Activated B cell treated with CpG ODN at 0.5 μM for 24 hours (primary cell): Measurements from ENCODE around the gene STXBP6. TPM values are rescaled to one million over a fixed set of nuclear protein-coding genes. Genes with fewer than 3 reads are reported as not detected.

ENCODE experiments used
- ATAC-seq: fragments of 200-7000 bp; cut with Tn5 transposase; one replicate; pipeline ENCODE4 v1.10.0; 2021; ENCODE audit warnings: low read depth, mild to moderate bottlenecking, moderate library complexity
- CTCF ChIA-PET: fragments of 350-600 bp; sonication (Branson Sonifier 250); formaldehyde crosslinking; loops from one replicate; lab custom pipeline; 2021; ENCODE audit warnings: antibody characterized with exemption; lab: Charles Lee
- POLR2A ChIA-PET: fragments of 350-600 bp; sonication (Branson Sonifier 250); formaldehyde crosslinking; loops from one replicate; lab custom pipeline; 2021; ENCODE audit warnings: antibody characterized with exemption; lab: Charles Lee
- DNase-seq: peaks from one replicate; pipeline ENCODE4 v3.0.0; 2022
- H3K27ac Mint-ChIP-seq: one replicate; pipeline ENCODE4 v1.8.0; 2020; ENCODE audit warnings: mixed read lengths
- H3K27me3 Mint-ChIP-seq: one replicate; pipeline ENCODE4 v1.8.0; 2021; ENCODE audit warnings: mixed read lengths
- H3K36me3 Mint-ChIP-seq: one replicate; pipeline ENCODE4 v1.8.0; 2021; ENCODE audit warnings: low read depth, mixed read lengths
- H3K4me1 Mint-ChIP-seq: one replicate; pipeline ENCODE4 v1.8.0; 2021; ENCODE audit warnings: mixed read lengths
- H3K4me3 Mint-ChIP-seq: one replicate; pipeline ENCODE4 v1.8.0; 2020; ENCODE audit warnings: mild to moderate bottlenecking, mixed read lengths
- H3K9me3 Mint-ChIP-seq: one replicate; pipeline ENCODE4 v1.8.0; 2020; ENCODE audit warnings: mixed read lengths
- intact Hi-C: fragments of 100-400 bp; cut with micrococcal nuclease; formaldehyde crosslinking; loops from one replicate; pipeline ENCODE4 v1.15.1; 2024
- total RNA-seq: library from RNA; stranded (reverse); gene quantifications from 2 replicates; pipeline ENCODE4 v1.2.3, GENCODE V29; 2022
- TF ChIP-seq, protein P1 (sequence below): fragments of 200-600 bp; IDR thresholded peaks from one replicate; pipeline ENCODE4 v1.8.0; 2022; ENCODE audit warnings: antibody characterized with exemption, mild to moderate bottlenecking

The STXBP6 gene
- total RNA-seq, 1 donor from 2014 or later = 0.22 TPM

- no peak for ATAC-seq
- H3K4me1 Mint-ChIP-seq = peaks cover 3% of the 10 kb centered on the region
- ChIA-PET CTCF (no interaction called here), POLR2A (no interaction called here)
- DNase-seq = no peak
- H3K36me3 Mint-ChIP-seq = no peaks in the 10 kb centered on the region
- H3K27ac Mint-ChIP-seq = no peak overlapping the region
- TF ChIP-seq, protein P1, sequence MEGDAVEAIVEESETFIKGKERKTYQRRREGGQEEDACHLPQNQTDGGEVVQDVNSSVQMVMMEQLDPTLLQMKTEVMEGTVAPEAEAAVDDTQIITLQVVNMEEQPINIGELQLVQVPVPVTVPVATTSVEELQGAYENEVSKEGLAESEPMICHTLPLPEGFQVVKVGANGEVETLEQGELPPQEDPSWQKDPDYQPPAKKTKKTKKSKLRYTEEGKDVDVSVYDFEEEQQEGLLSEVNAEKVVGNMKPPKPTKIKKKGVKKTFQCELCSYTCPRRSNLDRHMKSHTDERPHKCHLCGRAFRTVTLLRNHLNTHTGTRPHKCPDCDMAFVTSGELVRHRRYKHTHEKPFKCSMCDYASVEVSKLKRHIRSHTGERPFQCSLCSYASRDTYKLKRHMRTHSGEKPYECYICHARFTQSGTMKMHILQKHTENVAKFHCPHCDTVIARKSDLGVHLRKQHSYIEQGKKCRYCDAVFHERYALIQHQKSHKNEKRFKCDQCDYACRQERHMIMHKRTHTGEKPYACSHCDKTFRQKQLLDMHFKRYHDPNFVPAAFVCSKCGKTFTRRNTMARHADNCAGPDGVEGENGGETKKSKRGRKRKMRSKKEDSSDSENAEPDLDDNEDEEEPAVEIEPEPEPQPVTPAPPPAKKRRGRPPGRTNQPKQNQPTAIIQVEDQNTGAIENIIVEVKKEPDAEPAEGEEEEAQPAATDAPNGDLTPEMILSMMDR = no peak
- intact Hi-C loops = no loop called here
- H3K27me3 Mint-ChIP-seq = peaks cover 9% of the 10 kb centered on the region
- no peaks in the 10 kb centered on the region for H3K9me3 Mint-ChIP-seq
- H3K4me3 Mint-ChIP-seq = no peak overlapping the region
Observed at GRCh38 chr14:24859559-24859958, 190.4 kb downstream of the STXBP6 start.

- TF ChIP-seq, protein P1 = no peak
- DNase-seq (no peak), ATAC-seq (no peak)
- no peak overlapping the region for H3K4me3 Mint-ChIP-seq
- no peaks in the 10 kb centered on the region for H3K4me1 Mint-ChIP-seq
- ChIA-PET CTCF (no interaction called here), POLR2A (no interaction called here)
- intact Hi-C loops = no loop called here
- peaks cover 9% of the 10 kb centered on the region for H3K27me3 Mint-ChIP-seq
- H3K27ac Mint-ChIP-seq = no peak overlapping the region
- H3K9me3 Mint-ChIP-seq = no peaks in the 10 kb centered on the region
- H3K36me3 Mint-ChIP-seq = no peaks in the 10 kb centered on the region
Observed at GRCh38 chr14:24858684-24859083, 191.3 kb downstream of the STXBP6 start.

GRCh38 chr14:24858052-24858451 is 191.9 kb downstream of the STXBP6 start:
- ATAC-seq (no peak), DNase-seq (no peak)
- POLR2A ChIA-PET = no interaction called here
- Mint-ChIP-seq H3K27me3 (peaks cover 9% of the 10 kb centered on the region), H3K4me1 (no peaks in the 10 kb centered on the region), H3K27ac (no peak overlapping the region), H3K9me3 (no peaks in the 10 kb centered on the region), H3K36me3 (no peaks in the 10 kb centered on the region), H3K4me3 (no peak overlapping the region)
- CTCF ChIA-PET = no interaction called here
- TF ChIP-seq, protein P1 = no peak
- intact Hi-C loops = no loop called here

DNA sequence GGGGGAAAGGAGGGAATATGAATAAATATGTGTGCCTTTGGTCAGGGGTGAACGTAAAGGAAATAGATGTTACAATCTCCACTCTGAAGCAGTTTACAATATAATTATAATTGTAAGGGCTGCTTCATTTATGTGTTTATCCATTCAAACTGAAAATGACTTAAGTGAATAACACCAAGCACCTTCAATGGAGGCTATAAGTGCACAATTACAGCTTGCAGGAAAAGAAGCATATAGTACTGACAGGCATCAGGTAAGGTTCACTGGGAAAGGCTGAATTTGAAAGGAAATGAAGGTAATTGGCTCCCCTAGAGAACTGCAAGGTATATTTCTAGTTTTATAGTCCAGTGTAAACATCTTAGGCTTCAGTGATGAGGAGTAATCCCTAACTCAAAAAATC is 192.7 kb downstream of the STXBP6 start:
- Mint-ChIP-seq H3K9me3 (no peaks in the 10 kb centered on the region), H3K27me3 (peaks cover 9% of the 10 kb centered on the region), H3K4me3 (no peak overlapping the region), H3K4me1 (no peaks in the 10 kb centered on the region), H3K27ac (no peak overlapping the region), H3K36me3 (no peaks in the 10 kb centered on the region)
- ATAC-seq = no peak
- POLR2A ChIA-PET = no interaction called here
- intact Hi-C loops = no loop called here
- DNase-seq = no peak
- TF ChIP-seq, protein P1 = no peak
- CTCF ChIA-PET = no interaction called here

DNA sequence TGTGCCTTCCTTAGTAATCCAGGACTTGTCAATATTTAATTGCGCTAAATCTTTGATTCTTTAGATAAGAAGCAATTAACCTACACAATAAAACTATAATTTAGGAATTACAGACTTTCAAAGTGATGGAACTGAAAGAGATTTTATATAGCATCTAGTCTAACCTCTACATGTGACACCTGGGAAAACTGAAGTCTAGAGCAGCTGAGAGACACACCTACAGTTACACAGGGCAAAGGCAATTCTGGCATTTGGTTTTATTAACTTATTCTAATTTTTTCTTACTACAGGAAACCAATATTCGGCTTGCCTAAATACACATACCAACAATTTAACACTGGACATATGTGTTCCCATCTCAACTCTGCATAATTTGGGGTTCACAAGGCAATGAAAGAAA is 196.5 kb downstream of the STXBP6 start:
- ATAC-seq (no peak), DNase-seq (no peak)
- POLR2A ChIA-PET = no interaction called here
- CTCF ChIA-PET = no interaction called here
- TF ChIP-seq, protein P1 = no peak
- Mint-ChIP-seq H3K4me3 (no peak overlapping the region), H3K27ac (no peak overlapping the region), H3K27me3 (peaks cover 6% of the 10 kb centered on the region), H3K4me1 (no peaks in the 10 kb centered on the region), H3K9me3 (no peaks in the 10 kb centered on the region), H3K36me3 (no peaks in the 10 kb centered on the region)
- intact Hi-C loops = no loop called here
